HCT116 (cell line): ENCODE measurements around the gene RIC8B. TPM values are rescaled to one million over a fixed set of nuclear protein-coding genes. Genes with fewer than 3 reads are reported as not detected.

Source experiments
- ATAC-seq: fragments of 200-7000 bp; cut with Tn5 transposase; 2 replicates; pipeline ENCODE4 v1.9.1; 2020; ENCODE audit warnings: mild to moderate bottlenecking, moderate library complexity
- BruUV-seq: library from RNA; stranded (reverse); fragments of 400-500 nt; replicated peaks from 2 replicates; lab custom pipeline; 2021; lab: Mats Ljungman, UMichigan
- CTCF ChIA-PET: fragments of 300-600 bp; sonication (Branson Sonifier 250); formaldehyde crosslinking; loops from one replicate; lab custom pipeline; 2021; ENCODE audit warnings: antibody characterized with exemption; lab: Charles Lee
- POLR2A ChIA-PET: fragments of 300-600, 350-600 bp; sonication (Branson Sonifier 250); formaldehyde crosslinking; loops from one replicate; lab custom pipeline; 2021; ENCODE audit warnings: antibody characterized with exemption; lab: Charles Lee
- RAD21 ChIA-PET, 2 experiments: fragments of 300-600 bp; sonication (Branson Sonifier 250); formaldehyde crosslinking; loops; one replicate each; lab custom pipeline; 2023; ENCODE audit warnings: low total read pairs in 2 of 2; ENCODE audit not compliant: uncharacterized antibody in 2 of 2, unreplicated experiment in 2 of 2, low non-redundant PET in 1 of 2; lab: Charles Lee
- DNase-seq: peaks from one replicate; pipeline ENCODE4 v3.0.0-alpha.2; 2010; ENCODE audit warnings: low read depth, low spot score
- H2AFZ ChIP-seq: fragments of 200-600 bp; shearing (Covaris generic), sonication (generic); 2 replicates; pipeline ENCODE4 v1.6.1; 2017; ENCODE audit warnings: low read depth, mixed run types, mixed read lengths, antibody characterized with exemption, low read length; ENCODE audit not compliant: poor library complexity, severe bottlenecking
- H3K27ac ChIP-seq: 2 replicates; pipeline ENCODE4 v1.5.1; 2012; ENCODE audit warnings: low read depth, low read length
- H3K27me3 ChIP-seq: fragments of 200-600 bp; sonication (generic); 2 replicates; pipeline ENCODE4 v1.6.1; 2016; ENCODE audit warnings: mixed run types, low read length, mixed read lengths; ENCODE audit not compliant: insufficient read depth
- H3K36me3 ChIP-seq, 2 experiments: fragments of 200-500 bp in 1 of 2; fragments of 200-600 bp in 1 of 2; sonication (Bioruptor generic) in 1 of 2; sonication (generic) in 1 of 2; 2 replicates each; pipeline versions ENCODE4 v1.5.1 to v1.6.1; 2014 to 2016; ENCODE audit warnings: low read length in 2 of 2, inconsistent platforms in 1 of 2, mixed read lengths in 1 of 2, mixed run types in 1 of 2; ENCODE audit not compliant: insufficient read depth in 2 of 2, control insufficient read depth in 1 of 2
- H3K4me1 ChIP-seq, 2 experiments: fragments of 200-600 bp in 1 of 2; sonication (generic) in 1 of 2; 2 replicates each; pipeline versions ENCODE4 v1.5.1 to v1.6.1; 2012 to 2017; ENCODE audit warnings: low read length in 2 of 2, inconsistent platforms in 1 of 2, mild to moderate bottlenecking in 1 of 2, mixed read lengths in 1 of 2, mixed run types in 1 of 2, moderate library complexity in 1 of 2; ENCODE audit not compliant: insufficient read depth in 2 of 2, control insufficient read depth in 1 of 2
- H3K4me2 ChIP-seq: fragments of 200-600 bp; sonication (generic); 2 replicates; pipeline ENCODE4 v1.6.1; 2017; ENCODE audit warnings: mixed run types, low read length, mixed read lengths
- H3K4me3 ChIP-seq, 2 experiments: fragments of 200-600 bp in 1 of 2; sonication (generic) in 1 of 2; replicated peaks in 1 of 2; 2 replicates each; pipeline ENCODE4 v1.5.1; 2011 to 2016; ENCODE audit warnings: low read length in 2 of 2, control low read depth in 1 of 2, low read depth in 1 of 2, mild to moderate bottlenecking in 1 of 2, mixed read lengths in 1 of 2, mixed run types in 1 of 2
- H3K79me2 ChIP-seq: fragments of 200-600 bp; sonication (generic); 2 replicates; pipeline ENCODE4 v1.6.1; 2017; ENCODE audit warnings: mild to moderate bottlenecking, mixed run types, low read length, moderate library complexity, mixed read lengths; ENCODE audit not compliant: insufficient read depth
- H3K9ac ChIP-seq: fragments of 200-600 bp; sonication (generic); 2 replicates; pipeline ENCODE4 v1.6.1; 2016; ENCODE audit warnings: low read length, mixed read lengths
- H3K9me2 ChIP-seq: fragments of 200-600 bp; sonication (generic), shearing (Covaris generic); 2 replicates; pipeline ENCODE4 v1.6.1; 2017; ENCODE audit warnings: mixed run types, mild to moderate bottlenecking, moderate library complexity; ENCODE audit not compliant: insufficient read depth
- H3K9me3 ChIP-seq, 2 experiments: fragments of 200-500 bp in 1 of 2; fragments of 200-600 bp in 1 of 2; sonication (Bioruptor generic) in 1 of 2; sonication (generic) in 1 of 2; 2 replicates each; pipeline ENCODE4 v1.6.1; 2014 to 2017; ENCODE audit warnings: low read length in 2 of 2, mixed read lengths in 2 of 2, inconsistent platforms in 1 of 2, low read depth in 1 of 2, mild to moderate bottlenecking in 1 of 2, mixed run types in 1 of 2, moderate library complexity in 1 of 2; ENCODE audit not compliant: control insufficient read depth in 1 of 2, insufficient read depth in 1 of 2
- H4K20me1 ChIP-seq: fragments of 200-600 bp; sonication (generic), shearing (Covaris generic); 2 replicates; pipeline ENCODE4 v1.6.1; 2017; ENCODE audit warnings: mixed run types, mild to moderate bottlenecking, moderate library complexity; ENCODE audit not compliant: insufficient read depth
- ATF3 ChIP-seq: IDR thresholded peaks from 2 replicates; pipeline ENCODE4 v1.6.1; 2012
- CTCF ChIP-seq, 3 experiments: fragments of 200-600 bp in 1 of 3; sonication (generic) in 1 of 3; IDR thresholded peaks in 2 of 3; conservative IDR thresholded peaks in 1 of 3; 2 replicates each; pipeline ENCODE4 v1.5.1; 2012 to 2017; ENCODE audit warnings: low read depth in 2 of 3, low read length in 2 of 3, antibody characterized with exemption in 1 of 3, borderline replicate concordance in 1 of 3, control low read depth in 1 of 3, mild to moderate bottlenecking in 1 of 3, mixed read lengths in 1 of 3, mixed run types in 1 of 3, moderate library complexity in 1 of 3; ENCODE audit not compliant: insufficient read depth in 1 of 3
- EGR1 ChIP-seq: IDR thresholded peaks from 2 replicates; pipeline ENCODE4 v1.6.1; 2012; ENCODE audit warnings: low read depth
- ELF1 ChIP-seq: IDR thresholded peaks from 2 replicates; pipeline ENCODE4 v1.6.1; 2012; ENCODE audit warnings: low read depth, borderline replicate concordance
- EZH2phosphoT487 ChIP-seq: fragments of 200-600 bp; IDR thresholded peaks from 2 replicates; pipeline ENCODE4 v1.6.1; 2018; ENCODE audit warnings: antibody characterized with exemption, borderline replicate concordance
- JUND ChIP-seq: IDR thresholded peaks from 2 replicates; pipeline ENCODE4 v1.6.1; 2012
- POLR2AphosphoS5 ChIP-seq: IDR thresholded peaks from 2 replicates; pipeline ENCODE4 v1.6.1; 2011; ENCODE audit warnings: mild to moderate bottlenecking, low read depth, low read length, moderate library complexity
- REST ChIP-seq: IDR thresholded peaks from 2 replicates; pipeline ENCODE4 v1.6.1; 2012; ENCODE audit warnings: low read depth
- SRF ChIP-seq: IDR thresholded peaks from 2 replicates; pipeline ENCODE4 v1.6.1; 2012; ENCODE audit warnings: low read depth
- TCF7L2 ChIP-seq: IDR thresholded peaks from 2 replicates; pipeline ENCODE4 v1.7.0; 2011; ENCODE audit warnings: borderline replicate concordance, inconsistent platforms; ENCODE audit not compliant: insufficient read depth, insufficient read length; ENCODE audit errors: extremely low read depth
- ZBTB33 ChIP-seq: IDR thresholded peaks from 2 replicates; pipeline ENCODE4 v1.6.1; 2011; ENCODE audit warnings: mild to moderate bottlenecking, low read length, moderate library complexity; ENCODE audit not compliant: insufficient replicate concordance; ENCODE audit errors: extremely low read depth
- ZFX ChIP-seq: fragments of 450-650 bp; IDR thresholded peaks from 2 replicates; pipeline ENCODE4 v1.6.1; 2017
- ZNF274 ChIP-seq: fragments of 200-500 bp; sonication (Bioruptor generic); IDR thresholded peaks from 2 replicates; pipeline ENCODE4 v1.6.1; 2014; ENCODE audit warnings: mild to moderate bottlenecking, low read depth, low read length, inconsistent platforms
- intact Hi-C: fragments of 100-400 bp; cut with micrococcal nuclease; formaldehyde crosslinking; loops from 2 replicates; pipeline ENCODE4 v1.10.0; 2022
- total RNA-seq: library from RNA; stranded (reverse); gene quantifications from one replicate; pipeline ENCODE4 v1.2.1, GENCODE V29; 2021; ENCODE audit not compliant: unreplicated experiment

The RIC8B gene
- total RNA-seq, 1 experiment from 2014 or later, result 16.7 TPM

DNA sequence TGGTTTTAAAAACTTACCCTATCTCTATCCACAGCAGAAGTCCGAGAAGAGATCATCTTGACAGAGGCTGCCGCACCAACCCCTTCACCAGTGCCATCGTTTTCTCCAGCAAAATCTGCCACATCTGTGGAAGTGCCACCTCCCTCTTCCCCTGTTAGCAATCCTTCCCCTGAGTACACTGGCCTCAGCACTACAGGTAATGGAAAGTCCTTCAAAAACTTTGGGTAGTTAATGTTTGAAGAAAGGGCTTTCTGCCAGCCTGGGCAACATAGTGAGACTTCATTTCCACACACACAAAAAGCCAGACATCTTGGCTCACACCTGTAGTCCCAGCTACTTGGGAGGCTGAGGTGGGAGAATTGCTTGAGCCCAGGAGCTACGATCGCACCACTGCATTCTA lies 41.6 kb upstream of the RIC8B start:
- no peaks in the 10 kb centered on the region for H3K9me3 ChIP-seq
- H3K4me1 ChIP-seq, result no peaks in the 10 kb centered on the region
- RAD21 ChIA-PET, result no interaction called here
- no peaks in the 10 kb centered on the region for H3K36me3 ChIP-seq
- intact Hi-C loops, result no loop called here
- no peak overlapping the region for H3K4me2 ChIP-seq
- H3K27me3 ChIP-seq, result no peaks in the 10 kb centered on the region; the same call in 1 of the 2 replicates
- TF ChIP-seq TCF7L2 (no peak), EGR1 (no peak), CTCF (IDR thresholded peaks at IDR 0.05 in 2 of 3, conservative IDR thresholded peaks at IDR 0.05 in 1 of 3; ENCODE audit: borderline replicate concordance in 1 of 3, insufficient read depth in 1 of 3, low read depth in 2 of 3, low read length in 2 of 3) (no peak), JUND (no peak), ZNF274 (no peak), SRF (no peak)
- DNase-seq (no peak), ATAC-seq (no peak)
- H2AFZ ChIP-seq, result no peak overlapping the region
- H3K9me2 ChIP-seq, result no peaks in the 10 kb centered on the region
- no TSS peak for BruUV-seq
- CTCF ChIA-PET, result no interaction called here
- no peak overlapping the region for H3K4me3 ChIP-seq
- H4K20me1 ChIP-seq, result no peaks in the 10 kb centered on the region
- POLR2A ChIA-PET, result no interaction called here
- H3K27ac ChIP-seq, result no peak overlapping the region
- H3K79me2 ChIP-seq, result no peaks in the 10 kb centered on the region
- H3K9ac ChIP-seq, result no peak overlapping the region

DNA sequence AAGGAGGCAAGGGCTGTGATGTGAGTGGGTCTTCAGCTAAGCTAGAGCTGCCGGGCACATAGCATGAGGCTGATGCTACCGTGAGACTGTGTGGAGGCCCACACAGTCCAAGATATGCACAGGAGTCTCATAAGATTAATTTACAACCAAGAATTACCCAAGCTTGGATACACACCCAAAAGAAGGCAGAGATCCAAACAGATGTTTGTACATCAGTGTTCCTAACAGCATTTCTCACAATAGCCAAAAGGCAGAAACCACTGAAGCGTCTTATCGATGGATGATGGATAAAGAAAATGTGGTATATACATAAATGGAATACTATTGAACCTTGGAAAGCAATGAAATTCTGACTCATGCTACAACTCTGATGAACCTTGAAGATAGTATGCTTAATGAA lies 40.8 kb upstream of the RIC8B start:
- ChIA-PET POLR2A (no interaction called here), RAD21 (no interaction called here), CTCF (no interaction called here)
- no peaks in the 10 kb centered on the region for H3K9me3 ChIP-seq
- H3K4me3 ChIP-seq, result no peak overlapping the region
- no peaks in the 10 kb centered on the region; the same call in 1 of the 2 replicates for H3K27me3 ChIP-seq
- intact Hi-C loops, result no loop called here
- no peak overlapping the region for H3K4me2 ChIP-seq
- no peak overlapping the region for H2AFZ ChIP-seq
- H3K36me3 ChIP-seq, result no peaks in the 10 kb centered on the region
- no peaks in the 10 kb centered on the region for H3K79me2 ChIP-seq
- no peaks in the 10 kb centered on the region for H4K20me1 ChIP-seq
- DNase-seq (no peak), ATAC-seq (no peak)
- H3K9ac ChIP-seq, result no peak overlapping the region
- no peaks in the 10 kb centered on the region for H3K9me2 ChIP-seq
- no peaks in the 10 kb centered on the region for H3K4me1 ChIP-seq
- H3K27ac ChIP-seq, result no peak overlapping the region
- BruUV-seq, result no TSS peak
- TF ChIP-seq SRF (no peak), ZBTB33 (no peak), ELF1 (no peak), POLR2AphosphoS5 (no peak), ZFX (no peak), EZH2phosphoT487 (no peak), EGR1 (no peak), ATF3 (no peak), JUND (no peak), REST (no peak)
